PFSK-1 (cell line): Measurements from ENCODE around the gene MDM1.

ENCODE experiments used
- FOXP2 ChIP-seq: optimal IDR thresholded peaks from 2 replicates; pipeline ENCODE3; 2011; ENCODE audit warnings: borderline replicate concordance, control low read depth, inconsistent platforms; ENCODE audit not compliant: insufficient read depth; ENCODE audit errors: extremely low read length, extremely low read depth
- POLR2AphosphoS5 ChIP-seq: IDR thresholded peaks from 2 replicates; pipeline ENCODE4 v1.6.1; 2012; ENCODE audit warnings: low read depth, mild to moderate bottlenecking, control low read depth, low read length, moderate library complexity
- SIN3A ChIP-seq: IDR thresholded peaks from 2 replicates; pipeline ENCODE4 v1.6.1; 2012; ENCODE audit warnings: mild to moderate bottlenecking, low read length, moderate library complexity, borderline replicate concordance; ENCODE audit not compliant: insufficient read depth
- TAF1 ChIP-seq: IDR thresholded peaks from 2 replicates; pipeline ENCODE4 v1.6.1; 2012; ENCODE audit warnings: low read length, control low read depth, borderline replicate concordance; ENCODE audit not compliant: insufficient read depth
- TF ChIP-seq, protein P1 (sequence below), 2 experiments: IDR thresholded peaks; 2 replicates each; pipeline versions ENCODE4 v1.6.1 to v1.8.0; 2011 to 2012; ENCODE audit warnings: low read depth in 2 of 2, low read length in 2 of 2, control low read depth in 1 of 2, inconsistent platforms in 1 of 2, mild to moderate bottlenecking in 1 of 2, moderate library complexity in 1 of 2; ENCODE audit not compliant: insufficient read depth in 1 of 2

DNA sequence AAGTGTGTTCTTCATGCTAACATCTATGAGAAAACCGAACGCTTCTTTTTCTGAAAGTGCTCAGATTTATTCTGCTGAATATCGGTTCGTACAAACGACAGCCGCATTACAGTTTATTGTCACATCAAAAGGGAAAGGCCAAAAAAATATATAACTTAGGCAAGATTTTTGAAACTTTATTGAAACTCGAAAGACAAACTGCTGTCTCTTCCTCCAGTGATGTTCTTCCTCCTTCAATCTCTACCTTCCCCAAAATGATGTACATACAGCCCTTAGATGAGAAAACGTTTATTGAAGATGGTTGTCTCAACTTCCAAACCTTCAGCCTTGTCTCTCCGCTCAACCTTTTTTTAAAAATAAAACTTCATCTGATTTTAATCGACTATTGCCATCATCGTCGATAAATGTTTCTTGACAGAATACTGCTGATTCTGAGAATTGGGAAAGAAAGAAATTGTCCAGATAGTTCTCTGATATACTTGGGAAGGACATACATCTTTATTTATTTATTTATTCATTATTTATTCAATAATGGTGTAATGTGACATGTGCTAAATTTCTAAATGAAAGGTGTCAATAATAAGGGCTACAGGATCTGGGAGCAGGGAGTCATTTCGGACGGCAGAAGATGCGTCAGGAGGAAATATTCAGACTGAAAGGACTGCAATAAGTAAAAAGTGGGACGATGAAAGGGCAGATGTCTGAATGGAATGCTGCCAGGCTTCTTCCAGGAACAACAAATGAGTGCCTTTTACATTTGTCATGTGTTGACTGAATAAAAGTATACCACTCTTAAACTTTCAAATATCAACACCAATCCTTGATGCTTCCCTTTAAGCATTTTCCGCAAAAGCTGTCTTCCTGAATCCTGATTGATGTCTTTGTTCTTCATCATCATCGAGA lies 817 bp upstream of the MDM1 start:
- no peak for TF ChIP-seq POLR2AphosphoS5
- TF ChIP-seq TAF1: no peak
- TF ChIP-seq, protein P1, sequence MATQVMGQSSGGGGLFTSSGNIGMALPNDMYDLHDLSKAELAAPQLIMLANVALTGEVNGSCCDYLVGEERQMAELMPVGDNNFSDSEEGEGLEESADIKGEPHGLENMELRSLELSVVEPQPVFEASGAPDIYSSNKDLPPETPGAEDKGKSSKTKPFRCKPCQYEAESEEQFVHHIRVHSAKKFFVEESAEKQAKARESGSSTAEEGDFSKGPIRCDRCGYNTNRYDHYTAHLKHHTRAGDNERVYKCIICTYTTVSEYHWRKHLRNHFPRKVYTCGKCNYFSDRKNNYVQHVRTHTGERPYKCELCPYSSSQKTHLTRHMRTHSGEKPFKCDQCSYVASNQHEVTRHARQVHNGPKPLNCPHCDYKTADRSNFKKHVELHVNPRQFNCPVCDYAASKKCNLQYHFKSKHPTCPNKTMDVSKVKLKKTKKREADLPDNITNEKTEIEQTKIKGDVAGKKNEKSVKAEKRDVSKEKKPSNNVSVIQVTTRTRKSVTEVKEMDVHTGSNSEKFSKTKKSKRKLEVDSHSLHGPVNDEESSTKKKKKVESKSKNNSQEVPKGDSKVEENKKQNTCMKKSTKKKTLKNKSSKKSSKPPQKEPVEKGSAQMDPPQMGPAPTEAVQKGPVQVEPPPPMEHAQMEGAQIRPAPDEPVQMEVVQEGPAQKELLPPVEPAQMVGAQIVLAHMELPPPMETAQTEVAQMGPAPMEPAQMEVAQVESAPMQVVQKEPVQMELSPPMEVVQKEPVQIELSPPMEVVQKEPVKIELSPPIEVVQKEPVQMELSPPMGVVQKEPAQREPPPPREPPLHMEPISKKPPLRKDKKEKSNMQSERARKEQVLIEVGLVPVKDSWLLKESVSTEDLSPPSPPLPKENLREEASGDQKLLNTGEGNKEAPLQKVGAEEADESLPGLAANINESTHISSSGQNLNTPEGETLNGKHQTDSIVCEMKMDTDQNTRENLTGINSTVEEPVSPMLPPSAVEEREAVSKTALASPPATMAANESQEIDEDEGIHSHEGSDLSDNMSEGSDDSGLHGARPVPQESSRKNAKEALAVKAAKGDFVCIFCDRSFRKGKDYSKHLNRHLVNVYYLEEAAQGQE (IDR thresholded peaks at IDR 0.05; ENCODE audit: insufficient read depth in 1 of 2, low read depth in 2 of 2, low read length in 2 of 2): no peak
- no peak for TF ChIP-seq SIN3A
- no peak for TF ChIP-seq FOXP2
